ENCODE results near the gene ANAPC15.
A peak's percentile ranks its signal among the peaks of the same experiment; 100 is the strongest.

ANAPC15 gene

DNA sequence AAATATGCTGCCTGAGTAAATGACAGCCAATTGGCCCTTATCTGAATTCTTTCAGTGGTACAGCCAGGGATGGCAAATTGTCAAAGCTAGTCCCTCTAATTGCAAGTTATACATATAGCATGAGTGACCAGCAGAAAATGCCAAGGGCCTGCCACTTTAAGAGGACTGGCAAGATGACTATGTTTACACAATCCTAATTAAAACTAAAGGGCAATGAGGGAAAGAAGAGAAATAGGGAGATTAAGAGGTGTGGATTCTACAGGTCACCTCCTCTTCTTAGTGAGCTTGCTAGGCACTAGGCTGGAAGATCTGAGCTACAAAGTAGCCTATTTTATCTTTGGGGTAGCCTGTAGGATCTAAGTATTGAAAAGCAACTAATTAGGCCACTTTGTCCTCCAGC lies 45.6 kb downstream of the ANAPC15 start:
- TF ChIP-seq, protein P1, sequence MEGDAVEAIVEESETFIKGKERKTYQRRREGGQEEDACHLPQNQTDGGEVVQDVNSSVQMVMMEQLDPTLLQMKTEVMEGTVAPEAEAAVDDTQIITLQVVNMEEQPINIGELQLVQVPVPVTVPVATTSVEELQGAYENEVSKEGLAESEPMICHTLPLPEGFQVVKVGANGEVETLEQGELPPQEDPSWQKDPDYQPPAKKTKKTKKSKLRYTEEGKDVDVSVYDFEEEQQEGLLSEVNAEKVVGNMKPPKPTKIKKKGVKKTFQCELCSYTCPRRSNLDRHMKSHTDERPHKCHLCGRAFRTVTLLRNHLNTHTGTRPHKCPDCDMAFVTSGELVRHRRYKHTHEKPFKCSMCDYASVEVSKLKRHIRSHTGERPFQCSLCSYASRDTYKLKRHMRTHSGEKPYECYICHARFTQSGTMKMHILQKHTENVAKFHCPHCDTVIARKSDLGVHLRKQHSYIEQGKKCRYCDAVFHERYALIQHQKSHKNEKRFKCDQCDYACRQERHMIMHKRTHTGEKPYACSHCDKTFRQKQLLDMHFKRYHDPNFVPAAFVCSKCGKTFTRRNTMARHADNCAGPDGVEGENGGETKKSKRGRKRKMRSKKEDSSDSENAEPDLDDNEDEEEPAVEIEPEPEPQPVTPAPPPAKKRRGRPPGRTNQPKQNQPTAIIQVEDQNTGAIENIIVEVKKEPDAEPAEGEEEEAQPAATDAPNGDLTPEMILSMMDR (conservative IDR thresholded peaks at IDR 0.05): no peak
- TF ChIP-seq ZFX (IDR thresholded peaks at IDR 0.05): no peak
- H3K27ac ChIP-seq: peak overlapping the region; percentile 28; the same call in 1 of the 2 replicates

GRCh38 chr11:72061739-72062396 lies 50.6 kb downstream of the ANAPC15 start:
- H3K27ac ChIP-seq: no peak overlapping the region
- no peak for TF ChIP-seq ZFX (IDR thresholded peaks at IDR 0.05)

Data from C4-2B (cell line).